Measurements from ENCODE around the gene XRCC5.
"Not testable (repeated sequence)": the region's sequence is repeated elsewhere in the genome, so short reads cannot be mapped to it uniquely, and the experiment has no call there.

GRCh38 chr2:216080048-216080447, 29.1 kb upstream of the XRCC5 start:
- TF ChIP-seq POLR2AphosphoS5, POLR2A (IDR thresholded peaks at IDR 0.05; ENCODE audit: low read depth, low read length): not testable (repeated sequence)

Measured in GM12891 (cell line).